ENCODE results near the gene SPINK8. TPM values are rescaled to one million over a fixed set of nuclear protein-coding genes. Genes with fewer than 3 reads are reported as not detected.
"Not testable (repeated sequence)": the region's sequence is repeated elsewhere in the genome, so short reads cannot be mapped to it uniquely, and the experiment has no call there.

SPINK8 gene
- total RNA-seq, 2 experiments from 2014 or later: not detected

- Mint-ChIP-seq H3K36me3 (ENCODE audit: low read depth) (no peaks in the 10 kb centered on the region), H3K27me3 (peaks cover 18% of the 10 kb centered on the region), H3K27ac (no peak overlapping the region), H3K9me3 (no peaks in the 10 kb centered on the region), H3K4me1 (no peaks in the 10 kb centered on the region), H3K4me3 (no peak overlapping the region)
- DNase-seq: no peak
- CTCF ChIA-PET: no interaction called here
- POLR2A ChIA-PET: no interaction called here
These were observed 14.0 kb upstream of the SPINK8 start for GRCh38 chr3:48347500-48347899.

GRCh38 chr3:48345946-48346572, 12.6 kb upstream of the SPINK8 start:
- Mint-ChIP-seq H3K9me3 (no peaks in the 10 kb centered on the region), H3K4me3 (no peak overlapping the region), H3K4me1 (no peaks in the 10 kb centered on the region), H3K36me3 (ENCODE audit: low read depth) (no peaks in the 10 kb centered on the region), H3K27me3 (peaks cover 15% of the 10 kb centered on the region), H3K27ac (no peak overlapping the region)
- ChIA-PET POLR2A (no interaction called here), CTCF (no interaction called here)
- DNase-seq: no peak

GRCh38 chr3:48344867-48345507, 11.5 kb upstream of the SPINK8 start:
- Mint-ChIP-seq H3K36me3 (ENCODE audit: low read depth) (no peaks in the 10 kb centered on the region), H3K4me1 (no peaks in the 10 kb centered on the region), H3K27ac (no peak overlapping the region), H3K9me3 (no peaks in the 10 kb centered on the region), H3K27me3 (peaks cover 15% of the 10 kb centered on the region), H3K4me3 (no peak overlapping the region)
- CTCF ChIA-PET: no interaction called here
- DNase-seq: no peak
- POLR2A ChIA-PET: no interaction called here

GRCh38 chr3:48343432-48343831, 10.0 kb upstream of the SPINK8 start:
- DNase-seq: no peak
- H3K27ac Mint-ChIP-seq: no peak overlapping the region
- H3K36me3 Mint-ChIP-seq (ENCODE audit: low read depth): no peaks in the 10 kb centered on the region
- no peak overlapping the region for H3K4me3 Mint-ChIP-seq
- no peaks in the 10 kb centered on the region for H3K4me1 Mint-ChIP-seq
- POLR2A ChIA-PET: no interaction called here
- CTCF ChIA-PET: no interaction called here
- H3K27me3 Mint-ChIP-seq: peaks cover 15% of the 10 kb centered on the region
- no peaks in the 10 kb centered on the region for H3K9me3 Mint-ChIP-seq

GRCh38 chr3:48338635-48339034, 5.2 kb upstream of the SPINK8 start:
- H3K4me1 Mint-ChIP-seq: no peaks in the 10 kb centered on the region
- H3K4me3 Mint-ChIP-seq: no peak overlapping the region
- DNase-seq: no peak
- no peak overlapping the region for H3K27ac Mint-ChIP-seq
- H3K9me3 Mint-ChIP-seq: no peaks in the 10 kb centered on the region
- CTCF ChIA-PET: interaction anchor here (1.4 to 1.5 kb wide), 2 partner anchors 18 to 21 kb away, joined by 3 to 4 read pairs; no protein-coding TSS in a partner anchor
- POLR2A ChIA-PET: no interaction called here
- peaks cover 8% of the 10 kb centered on the region for H3K27me3 Mint-ChIP-seq
- no peaks in the 10 kb centered on the region for H3K36me3 Mint-ChIP-seq (ENCODE audit: low read depth)

GRCh38 chr3:48337536-48337935, 4.1 kb upstream of the SPINK8 start:
- CTCF ChIA-PET; H3K9me3 Mint-ChIP-seq; H3K27ac Mint-ChIP-seq; DNase-seq; H3K36me3 Mint-ChIP-seq (ENCODE audit: low read depth); POLR2A ChIA-PET; H3K4me3 Mint-ChIP-seq; H3K4me1 Mint-ChIP-seq: not testable (repeated sequence)
- peaks cover 15% of the 10 kb centered on the region for H3K27me3 Mint-ChIP-seq

- POLR2A ChIA-PET; H3K4me3 Mint-ChIP-seq; H3K27ac Mint-ChIP-seq; H3K9me3 Mint-ChIP-seq; H3K4me1 Mint-ChIP-seq; DNase-seq; H3K36me3 Mint-ChIP-seq (ENCODE audit: low read depth): not testable (repeated sequence)
- peaks cover 21% of the 10 kb centered on the region for H3K27me3 Mint-ChIP-seq
- CTCF ChIA-PET: interaction anchor here (1.5 kb wide), 1 partner anchor 13 kb away, joined by 7 read pairs; no protein-coding TSS in a partner anchor
These were observed 1.8 kb upstream of the SPINK8 start for GRCh38 chr3:48335286-48335685.

GRCh38 chr3:48334605-48335004, 1.1 kb upstream of the SPINK8 start:
- CTCF ChIA-PET: interaction anchor here (1.5 kb wide), 1 partner anchor 12 kb away, joined by 7 read pairs; no protein-coding TSS in a partner anchor

GRCh38 chr3:48331706-48332435, 1.6 kb downstream of the SPINK8 start:
- peaks cover 29% of the 10 kb centered on the region for H3K27me3 Mint-ChIP-seq
- POLR2A ChIA-PET; DNase-seq; H3K36me3 Mint-ChIP-seq (ENCODE audit: low read depth); H3K4me1 Mint-ChIP-seq; H3K9me3 Mint-ChIP-seq; H3K27ac Mint-ChIP-seq; H3K4me3 Mint-ChIP-seq; CTCF ChIA-PET: not testable (repeated sequence)

More at GRCh38 chr3:48334605-48335004, 1.1 kb upstream of the SPINK8 start:
- Mint-ChIP-seq H3K36me3 (ENCODE audit: low read depth) (no peaks in the 10 kb centered on the region), H3K27ac (no peak overlapping the region), H3K4me1 (no peaks in the 10 kb centered on the region), H3K4me3 (no peak overlapping the region), H3K27me3 (peaks cover 21% of the 10 kb centered on the region), H3K9me3 (no peaks in the 10 kb centered on the region)
- DNase-seq: no peak
- POLR2A ChIA-PET: no interaction called here

- H3K9me3 Mint-ChIP-seq: peaks cover 10% of the 10 kb centered on the region
- peak overlapping the region; percentile 81 for H3K27ac Mint-ChIP-seq
- ChIA-PET POLR2A (interaction anchor here (0.7 kb wide), 1 partner anchor 21 kb away, joined by 3 read pairs; no protein-coding TSS in a partner anchor), CTCF (interaction anchor here (1.6 kb wide), 1 partner anchor 115 kb away, joined by 4 read pairs; no protein-coding TSS in a partner anchor)
- peaks cover 10% of the 10 kb centered on the region for H3K27me3 Mint-ChIP-seq
- H3K36me3 Mint-ChIP-seq (ENCODE audit: low read depth): no peaks in the 10 kb centered on the region
- no peak overlapping the region for H3K4me3 Mint-ChIP-seq
- peaks cover 14% of the 10 kb centered on the region for H3K4me1 Mint-ChIP-seq
- no peak for DNase-seq
These were observed 12.5 kb downstream of the SPINK8 start for GRCh38 chr3:48320996-48321395.

GRCh38 chr3:48318713-48319468, 14.6 kb downstream of the SPINK8 start:
- ChIA-PET POLR2A (no interaction called here), CTCF (interaction anchor here (1.6 kb wide), 1 partner anchor 21 kb away, joined by 3 read pairs; no protein-coding TSS in a partner anchor)
- peaks cover 17% of the 10 kb centered on the region for H3K9me3 Mint-ChIP-seq
- DNase-seq: no peak
- peaks cover 1% of the 10 kb centered on the region for H3K36me3 Mint-ChIP-seq (ENCODE audit: low read depth)
- H3K27ac Mint-ChIP-seq: no peak overlapping the region
- H3K4me1 Mint-ChIP-seq: peaks cover 14% of the 10 kb centered on the region
- H3K27me3 Mint-ChIP-seq: peaks cover 10% of the 10 kb centered on the region
- H3K4me3 Mint-ChIP-seq: no peak overlapping the region

- ChIA-PET POLR2A (no interaction called here), CTCF (interaction anchor here (0.7 kb wide), 1 partner anchor 60 kb away, joined by 3 read pairs; no protein-coding TSS in a partner anchor)
- no peaks in the 10 kb centered on the region for H3K4me1 Mint-ChIP-seq
- no peak for DNase-seq
- H3K27me3 Mint-ChIP-seq: peaks cover 25% of the 10 kb centered on the region
- H3K36me3 Mint-ChIP-seq (ENCODE audit: low read depth): peaks cover 3% of the 10 kb centered on the region
- H3K27ac Mint-ChIP-seq: no peak overlapping the region
- H3K4me3 Mint-ChIP-seq: no peak overlapping the region
- H3K9me3 Mint-ChIP-seq: peaks cover 23% of the 10 kb centered on the region
These were observed 18.9 kb downstream of the SPINK8 start for GRCh38 chr3:48314542-48314941.
